Transverse colon (tissue), 4 donors: Measurements from ENCODE around the gene HSD17B13.

Experiments used
- CTCF ChIP-seq, 5 experiments: fragments of 200-600 bp in 3 of 5; fragments of 450-650 bp in 2 of 5; sonication (generic) in 3 of 5; IDR thresholded peaks; 1 replicate in 2 of 5; 2 replicates in 3 of 5; pipeline ENCODE4 v1.5.1; 2016 to 2017; ENCODE audit warnings: antibody characterized with exemption in 5 of 5, inconsistent platforms in 3 of 5, mild to moderate bottlenecking in 2 of 5, moderate library complexity in 1 of 5
- POLR2A ChIP-seq: fragments of 450-650 bp; IDR thresholded peaks from one replicate; pipeline ENCODE4 v1.6.1; 2016; ENCODE audit warnings: antibody characterized with exemption, mild to moderate bottlenecking, moderate library complexity
- POLR2AphosphoS5 ChIP-seq, 3 donors: sonication (generic); formaldehyde crosslinking; IDR thresholded peaks; one replicate each; pipeline ENCODE4 v1.6.1; 2016; ENCODE audit warnings: antibody characterized with exemption in 3 of 3

- TF ChIP-seq POLR2AphosphoS5 (IDR thresholded peaks at IDR 0.05) (no peak), CTCF (IDR thresholded peaks at IDR 0.05) (no peak), POLR2A (no peak)
Observed at GRCh38 chr4:87286970-87287369, 35.7 kb downstream of the HSD17B13 start.
